Endothelial cell of umbilical vein (primary cell): Measurements from ENCODE around the gene GPR22.

Experiments
- EZH2 ChIP-seq: IDR thresholded peaks from 2 replicates; pipeline ENCODE4 v1.6.1; 2012; ENCODE audit warnings: borderline replicate concordance, low read depth, mild to moderate bottlenecking, moderate library complexity, low read length, inconsistent platforms; ENCODE audit not compliant: severe bottlenecking
- FOS ChIP-seq: IDR thresholded peaks from 2 replicates; pipeline ENCODE4 v1.6.1; 2011; ENCODE audit warnings: mild to moderate bottlenecking, low read length, moderate library complexity, borderline replicate concordance; ENCODE audit not compliant: insufficient read depth
- JUN ChIP-seq: IDR thresholded peaks from 2 replicates; pipeline ENCODE4 v1.6.1; 2011; ENCODE audit warnings: borderline replicate concordance, low read depth; ENCODE audit not compliant: insufficient read length, insufficient read depth
- POLR2A ChIP-seq: IDR thresholded peaks from 2 replicates; pipeline ENCODE4 v1.6.1; 2012; ENCODE audit warnings: low read depth, mild to moderate bottlenecking, control low read depth, low read length
- POLR2AphosphoS5 ChIP-seq: IDR thresholded peaks from 2 replicates; pipeline ENCODE4 v1.6.1; 2012; ENCODE audit warnings: low read depth, mild to moderate bottlenecking, control low read depth, low read length, moderate library complexity; ENCODE audit not compliant: insufficient read depth
- TF ChIP-seq, protein P1 (sequence below), 2 donors: IDR thresholded peaks; 1 replicate in 1 of 2; 2 replicates in 1 of 2; pipeline ENCODE4 v1.5.1; 2011; ENCODE audit warnings: low read length in 2 of 2, mild to moderate bottlenecking in 2 of 2, moderate library complexity in 2 of 2, control low read depth in 1 of 2, inconsistent platforms in 1 of 2, low read depth in 1 of 2; ENCODE audit not compliant: insufficient read depth in 1 of 2; ENCODE audit errors: extremely low read depth in 1 of 2

- TF ChIP-seq, protein P1, sequence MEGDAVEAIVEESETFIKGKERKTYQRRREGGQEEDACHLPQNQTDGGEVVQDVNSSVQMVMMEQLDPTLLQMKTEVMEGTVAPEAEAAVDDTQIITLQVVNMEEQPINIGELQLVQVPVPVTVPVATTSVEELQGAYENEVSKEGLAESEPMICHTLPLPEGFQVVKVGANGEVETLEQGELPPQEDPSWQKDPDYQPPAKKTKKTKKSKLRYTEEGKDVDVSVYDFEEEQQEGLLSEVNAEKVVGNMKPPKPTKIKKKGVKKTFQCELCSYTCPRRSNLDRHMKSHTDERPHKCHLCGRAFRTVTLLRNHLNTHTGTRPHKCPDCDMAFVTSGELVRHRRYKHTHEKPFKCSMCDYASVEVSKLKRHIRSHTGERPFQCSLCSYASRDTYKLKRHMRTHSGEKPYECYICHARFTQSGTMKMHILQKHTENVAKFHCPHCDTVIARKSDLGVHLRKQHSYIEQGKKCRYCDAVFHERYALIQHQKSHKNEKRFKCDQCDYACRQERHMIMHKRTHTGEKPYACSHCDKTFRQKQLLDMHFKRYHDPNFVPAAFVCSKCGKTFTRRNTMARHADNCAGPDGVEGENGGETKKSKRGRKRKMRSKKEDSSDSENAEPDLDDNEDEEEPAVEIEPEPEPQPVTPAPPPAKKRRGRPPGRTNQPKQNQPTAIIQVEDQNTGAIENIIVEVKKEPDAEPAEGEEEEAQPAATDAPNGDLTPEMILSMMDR (IDR thresholded peaks at IDR 0.05; ENCODE audit: extremely low read depth in 1 of 2, insufficient read depth in 1 of 2, low read depth in 1 of 2, low read length in 2 of 2), result no peak
- TF ChIP-seq EZH2, result no peak
- TF ChIP-seq POLR2A, result no peak
- TF ChIP-seq JUN, result no peak
- TF ChIP-seq FOS, result no peak
- TF ChIP-seq POLR2AphosphoS5, result no peak
Measured at GRCh38 chr7:107492875-107493274, 23.0 kb downstream of the GPR22 start.
